Astrocyte (in vitro differentiated cells and primary cell): ENCODE measurements around the gene KCNJ5.

Experiments
- EZH2 ChIP-seq: IDR thresholded peaks from 2 replicates; pipeline ENCODE4 v1.6.1; 2012; ENCODE audit warnings: mild to moderate bottlenecking, low read length, inconsistent platforms; ENCODE audit not compliant: insufficient read depth
- TF ChIP-seq, protein P1 (sequence below): IDR thresholded peaks from 2 replicates; pipeline ENCODE4 v1.5.1; 2011; ENCODE audit warnings: low read depth, mild to moderate bottlenecking, inconsistent platforms, low read length, moderate library complexity; ENCODE audit not compliant: insufficient read depth

DNA sequence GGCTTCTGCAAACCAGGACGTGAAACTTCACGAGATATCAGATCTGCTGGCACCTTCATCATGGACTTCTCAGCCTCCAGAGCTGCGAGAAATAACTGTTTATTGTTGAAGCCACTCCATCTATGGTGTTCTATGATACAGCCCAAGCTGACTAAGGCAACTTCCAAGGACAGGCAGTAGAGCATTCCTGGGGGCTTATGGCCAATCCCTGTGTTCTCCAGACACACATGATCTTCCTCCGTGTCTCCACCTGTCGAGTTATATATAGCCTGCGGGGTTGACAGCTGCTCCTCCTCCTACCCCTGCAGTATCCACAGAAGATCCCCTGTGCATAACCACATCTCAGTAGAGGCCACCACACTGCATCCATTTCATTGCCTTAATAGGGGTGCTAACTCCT is 40.5 kb downstream of the KCNJ5 start:
- TF ChIP-seq, protein P1, sequence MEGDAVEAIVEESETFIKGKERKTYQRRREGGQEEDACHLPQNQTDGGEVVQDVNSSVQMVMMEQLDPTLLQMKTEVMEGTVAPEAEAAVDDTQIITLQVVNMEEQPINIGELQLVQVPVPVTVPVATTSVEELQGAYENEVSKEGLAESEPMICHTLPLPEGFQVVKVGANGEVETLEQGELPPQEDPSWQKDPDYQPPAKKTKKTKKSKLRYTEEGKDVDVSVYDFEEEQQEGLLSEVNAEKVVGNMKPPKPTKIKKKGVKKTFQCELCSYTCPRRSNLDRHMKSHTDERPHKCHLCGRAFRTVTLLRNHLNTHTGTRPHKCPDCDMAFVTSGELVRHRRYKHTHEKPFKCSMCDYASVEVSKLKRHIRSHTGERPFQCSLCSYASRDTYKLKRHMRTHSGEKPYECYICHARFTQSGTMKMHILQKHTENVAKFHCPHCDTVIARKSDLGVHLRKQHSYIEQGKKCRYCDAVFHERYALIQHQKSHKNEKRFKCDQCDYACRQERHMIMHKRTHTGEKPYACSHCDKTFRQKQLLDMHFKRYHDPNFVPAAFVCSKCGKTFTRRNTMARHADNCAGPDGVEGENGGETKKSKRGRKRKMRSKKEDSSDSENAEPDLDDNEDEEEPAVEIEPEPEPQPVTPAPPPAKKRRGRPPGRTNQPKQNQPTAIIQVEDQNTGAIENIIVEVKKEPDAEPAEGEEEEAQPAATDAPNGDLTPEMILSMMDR, result no peak
- no peak for TF ChIP-seq EZH2
